NB4 (cell line): ENCODE results near the gene SPTSSB.

Experiments
- DNase-seq: peaks from one replicate; pipeline ENCODE4 v3.0.0; 2010; ENCODE audit warnings: low read depth
- H3K4me3 ChIP-seq: one replicate; pipeline ENCODE4 v1.5.1; 2011; ENCODE audit warnings: mild to moderate bottlenecking, low read depth, low read length, moderate library complexity
- MAX ChIP-seq: IDR thresholded peaks from 2 replicates; pipeline ENCODE4 v1.6.1; 2011; ENCODE audit warnings: low read depth, low read length
- MYC ChIP-seq: IDR thresholded peaks from 2 replicates; pipeline ENCODE4 v1.6.1; 2011; ENCODE audit warnings: low read depth, low read length
- POLR2A ChIP-seq: IDR thresholded peaks from 2 replicates; pipeline ENCODE4 v1.6.1; 2011; ENCODE audit warnings: mild to moderate bottlenecking; ENCODE audit not compliant: insufficient read length; ENCODE audit errors: extremely low read depth
- TF ChIP-seq, protein P1 (sequence below): IDR thresholded peaks from one replicate; pipeline ENCODE4 v1.5.1; 2012; ENCODE audit warnings: low read depth, low read length

Gene SPTSSB

GRCh38 chr3:161395115-161396012, 24.0 kb upstream of the SPTSSB start:
- no peak for DNase-seq
- no peak overlapping the region for H3K4me3 ChIP-seq
- TF ChIP-seq MAX, result no peak
- TF ChIP-seq, protein P1, sequence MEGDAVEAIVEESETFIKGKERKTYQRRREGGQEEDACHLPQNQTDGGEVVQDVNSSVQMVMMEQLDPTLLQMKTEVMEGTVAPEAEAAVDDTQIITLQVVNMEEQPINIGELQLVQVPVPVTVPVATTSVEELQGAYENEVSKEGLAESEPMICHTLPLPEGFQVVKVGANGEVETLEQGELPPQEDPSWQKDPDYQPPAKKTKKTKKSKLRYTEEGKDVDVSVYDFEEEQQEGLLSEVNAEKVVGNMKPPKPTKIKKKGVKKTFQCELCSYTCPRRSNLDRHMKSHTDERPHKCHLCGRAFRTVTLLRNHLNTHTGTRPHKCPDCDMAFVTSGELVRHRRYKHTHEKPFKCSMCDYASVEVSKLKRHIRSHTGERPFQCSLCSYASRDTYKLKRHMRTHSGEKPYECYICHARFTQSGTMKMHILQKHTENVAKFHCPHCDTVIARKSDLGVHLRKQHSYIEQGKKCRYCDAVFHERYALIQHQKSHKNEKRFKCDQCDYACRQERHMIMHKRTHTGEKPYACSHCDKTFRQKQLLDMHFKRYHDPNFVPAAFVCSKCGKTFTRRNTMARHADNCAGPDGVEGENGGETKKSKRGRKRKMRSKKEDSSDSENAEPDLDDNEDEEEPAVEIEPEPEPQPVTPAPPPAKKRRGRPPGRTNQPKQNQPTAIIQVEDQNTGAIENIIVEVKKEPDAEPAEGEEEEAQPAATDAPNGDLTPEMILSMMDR, result no peak
- no peak for TF ChIP-seq POLR2A
- no peak for TF ChIP-seq MYC

- no peak for DNase-seq
- no peak overlapping the region for H3K4me3 ChIP-seq
- TF ChIP-seq POLR2A (no peak), MYC (no peak)
Measured at GRCh38 chr3:161393803-161394202, 22.5 kb upstream of the SPTSSB start.

GRCh38 chr3:161393310-161393709, 22.0 kb upstream of the SPTSSB start:
- DNase-seq, result no peak
- no peak for TF ChIP-seq POLR2A
- TF ChIP-seq MAX, result no peak
- TF ChIP-seq, protein P1, result no peak
- TF ChIP-seq MYC, result no peak
- no peak overlapping the region for H3K4me3 ChIP-seq

DNA sequence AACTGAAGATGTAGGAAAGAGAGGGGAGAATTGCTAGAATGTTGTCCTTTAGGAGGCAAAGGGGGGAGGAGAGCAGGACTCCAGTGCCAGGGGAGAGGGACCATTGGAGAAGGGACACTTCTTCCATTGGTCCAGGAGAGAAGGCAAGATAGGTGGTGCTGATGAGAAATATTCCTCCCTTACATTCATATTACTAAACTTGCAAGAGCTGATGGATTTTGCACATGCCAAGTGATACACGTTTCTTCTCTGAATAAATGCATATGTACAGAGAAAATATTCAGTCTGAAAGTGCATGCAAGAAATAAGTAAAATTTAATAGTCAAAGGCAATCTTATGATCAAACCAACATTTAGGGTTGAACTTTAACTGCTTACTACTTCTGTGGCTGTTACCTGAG, 21.5 kb upstream of the SPTSSB start:
- no peak overlapping the region for H3K4me3 ChIP-seq
- TF ChIP-seq, protein P1, result no peak
- no peak for TF ChIP-seq MAX
- TF ChIP-seq MYC, result no peak
- TF ChIP-seq POLR2A, result no peak
- DNase-seq, result no peak

DNA sequence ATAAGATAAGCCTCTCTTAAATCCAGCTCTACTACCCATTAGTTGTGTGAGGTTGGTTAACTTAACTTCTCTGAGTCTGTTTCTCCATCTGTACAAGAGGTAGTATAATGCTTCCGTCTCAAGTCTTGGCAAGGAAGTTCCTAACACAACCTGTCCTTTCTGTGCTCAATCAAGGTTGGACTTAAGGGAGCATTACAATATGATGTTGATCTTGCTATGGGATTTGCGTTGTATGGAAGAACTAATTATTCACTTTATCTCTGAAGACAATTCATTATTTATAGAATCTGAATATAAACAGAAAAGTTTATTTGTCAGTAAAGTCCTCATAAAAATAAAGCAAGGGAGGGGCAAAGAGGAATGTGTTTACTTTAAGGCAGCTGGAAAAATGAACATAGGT, 18.9 kb upstream of the SPTSSB start:
- no peak for TF ChIP-seq POLR2A
- no peak for TF ChIP-seq MYC
- TF ChIP-seq MAX, result no peak
- TF ChIP-seq, protein P1, result no peak
- DNase-seq, result no peak
- H3K4me3 ChIP-seq, result no peak overlapping the region

DNA sequence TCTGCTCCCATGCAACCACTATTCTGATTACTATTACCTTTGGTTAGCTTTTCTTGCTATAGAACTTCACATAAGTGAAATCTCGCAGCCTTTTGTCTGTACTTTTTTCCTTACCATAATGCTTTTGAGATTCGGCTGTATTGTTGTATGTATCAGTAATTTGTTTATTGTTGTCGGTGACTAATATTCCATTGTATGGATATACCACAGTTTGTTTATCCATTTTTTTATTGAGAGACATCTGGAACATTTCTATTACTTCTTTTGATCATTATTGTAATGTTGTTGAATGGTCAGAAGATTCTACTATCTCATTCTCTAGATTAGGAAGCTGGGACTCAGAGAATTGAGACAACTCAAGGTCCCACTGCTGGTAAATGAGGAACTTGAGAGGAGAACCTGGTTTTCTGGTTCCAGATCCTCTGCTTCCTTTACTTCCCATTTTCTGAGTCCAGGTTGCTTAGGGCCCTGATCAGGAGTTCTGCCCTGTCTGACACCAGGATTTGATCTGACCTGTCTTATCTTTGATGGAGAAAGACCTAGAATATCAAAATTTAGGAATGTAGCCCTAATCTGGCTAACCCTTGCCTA, 18.2 kb upstream of the SPTSSB start:
- DNase-seq, result peak; percentile 5
- TF ChIP-seq MAX (no peak), POLR2A (no peak), MYC (no peak)
- TF ChIP-seq, protein P1, result no peak
- H3K4me3 ChIP-seq, result no peak overlapping the region
